HG02678 (cell line): Measurements from ENCODE around the gene MTX2.
"Not testable (repeated sequence)": the region's sequence is repeated elsewhere in the genome, so short reads cannot be mapped to it uniquely, and the experiment has no call there.

Experiments
- ATAC-seq: cut with Tn5 transposase; IDR thresholded peaks from one replicate; pipeline ENCODE4 v1.9.1; 2021; ENCODE audit warnings: mild to moderate bottlenecking, moderate library complexity; ENCODE audit not compliant: unreplicated experiment

The MTX2 gene

DNA sequence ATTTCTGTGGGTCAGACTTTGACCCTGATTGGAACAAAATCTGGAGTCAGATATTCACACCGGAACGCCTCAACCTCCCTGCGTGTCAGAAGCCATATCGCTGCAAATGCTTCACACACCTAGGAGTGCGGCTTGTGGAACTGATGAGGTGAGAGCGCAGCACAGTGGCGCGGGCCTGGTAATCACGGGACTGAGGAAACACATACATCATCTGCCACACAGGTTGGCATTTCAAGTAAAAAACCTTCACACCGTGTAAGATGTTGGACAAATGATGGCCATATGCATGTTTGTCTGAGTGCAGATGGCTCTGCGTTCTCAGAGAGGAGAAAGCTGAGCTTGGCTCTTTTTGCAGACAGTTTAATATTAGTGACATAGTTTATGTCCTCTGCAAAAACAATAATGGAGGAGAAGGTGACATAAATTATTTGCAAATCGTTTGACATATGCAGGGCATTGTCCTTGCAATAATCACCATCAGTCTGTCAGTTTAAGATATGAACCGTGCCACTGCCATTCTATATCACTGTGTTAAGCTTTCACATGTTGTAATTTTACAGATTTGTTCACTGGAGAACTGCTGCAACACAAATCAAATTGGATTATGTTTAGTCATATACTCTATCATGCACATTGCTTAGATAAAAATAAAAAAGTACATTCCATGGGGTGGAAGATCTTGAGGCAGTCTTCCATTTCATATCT lies 101.4 kb downstream of the MTX2 start:
- no peak for ATAC-seq

DNA sequence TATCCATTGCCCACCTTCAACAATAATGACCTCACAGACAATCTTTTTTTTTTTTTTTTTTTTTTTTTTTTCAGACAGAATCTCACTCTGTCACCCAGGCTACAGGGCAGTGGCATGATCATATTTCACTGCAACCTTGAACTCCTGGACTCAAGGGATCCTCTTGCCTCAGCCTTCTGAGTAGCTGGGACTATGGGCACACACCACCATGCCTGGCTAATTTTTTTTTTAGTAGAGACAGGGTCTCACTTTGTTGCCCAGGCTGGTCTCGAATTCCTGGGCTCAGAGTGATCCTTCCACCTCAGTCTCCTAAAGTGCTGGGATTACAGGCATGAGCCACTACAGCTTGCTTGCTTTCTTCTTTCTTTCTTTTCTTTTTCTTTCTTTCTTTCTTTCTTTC lies 103.9 kb downstream of the MTX2 start:
- not testable (repeated sequence) for ATAC-seq

DNA sequence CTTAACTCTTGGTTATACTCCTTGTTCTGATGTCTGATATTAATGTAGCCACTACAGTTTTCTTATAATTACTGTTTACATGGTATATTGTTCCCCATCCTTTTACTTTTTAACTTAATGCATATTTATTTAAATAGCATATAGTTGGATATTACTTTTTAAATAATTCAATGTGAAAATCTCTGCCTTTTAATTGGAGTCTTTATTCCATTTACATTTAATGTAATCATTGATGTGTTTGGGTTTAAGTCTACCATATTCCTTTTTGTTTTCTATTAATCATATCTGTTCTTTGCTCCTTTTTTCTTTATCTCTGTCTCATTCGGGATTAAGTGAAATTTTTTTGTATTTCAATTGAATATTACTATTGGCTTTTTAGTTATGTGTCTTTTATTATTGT lies 109.1 kb downstream of the MTX2 start:
- ATAC-seq, result no peak

DNA sequence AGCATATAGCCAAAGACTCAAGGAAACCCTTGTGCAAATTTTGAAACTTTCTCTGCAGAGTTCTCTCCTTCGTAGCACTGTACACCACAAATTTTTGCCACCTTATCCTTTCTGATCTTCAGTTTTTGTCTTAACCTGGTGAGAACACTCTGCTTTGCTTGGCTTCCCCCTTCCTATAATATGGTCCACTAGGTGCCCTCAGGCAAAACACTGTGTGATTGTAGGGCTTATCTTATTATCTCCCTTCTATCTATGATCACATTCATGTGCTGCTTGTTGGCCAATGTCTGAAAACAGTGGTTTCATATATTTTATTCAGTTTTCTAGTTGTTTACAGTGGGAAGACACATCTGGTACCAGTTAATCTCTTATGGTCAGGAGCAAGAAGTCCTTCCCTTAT lies 111.1 kb downstream of the MTX2 start:
- ATAC-seq, result no peak

DNA sequence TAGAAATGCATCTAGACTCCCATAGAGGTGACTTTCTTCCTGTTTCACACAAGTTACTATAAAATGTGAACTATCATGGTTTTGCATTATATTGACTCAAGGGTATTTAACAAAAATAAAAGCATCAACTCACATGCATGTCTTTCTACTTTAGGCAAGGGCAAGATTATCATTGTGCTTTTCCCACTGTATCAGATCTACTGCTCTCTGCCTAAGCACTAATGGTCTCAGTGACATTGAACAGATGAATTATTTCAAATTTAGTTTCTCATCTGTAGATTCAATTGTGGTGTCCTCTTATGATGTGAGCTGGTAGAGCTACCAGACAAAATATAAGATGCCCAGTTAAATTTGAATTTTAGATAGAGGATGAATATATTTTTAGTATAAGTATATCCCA lies 113.9 kb downstream of the MTX2 start:
- ATAC-seq, result no peak

DNA sequence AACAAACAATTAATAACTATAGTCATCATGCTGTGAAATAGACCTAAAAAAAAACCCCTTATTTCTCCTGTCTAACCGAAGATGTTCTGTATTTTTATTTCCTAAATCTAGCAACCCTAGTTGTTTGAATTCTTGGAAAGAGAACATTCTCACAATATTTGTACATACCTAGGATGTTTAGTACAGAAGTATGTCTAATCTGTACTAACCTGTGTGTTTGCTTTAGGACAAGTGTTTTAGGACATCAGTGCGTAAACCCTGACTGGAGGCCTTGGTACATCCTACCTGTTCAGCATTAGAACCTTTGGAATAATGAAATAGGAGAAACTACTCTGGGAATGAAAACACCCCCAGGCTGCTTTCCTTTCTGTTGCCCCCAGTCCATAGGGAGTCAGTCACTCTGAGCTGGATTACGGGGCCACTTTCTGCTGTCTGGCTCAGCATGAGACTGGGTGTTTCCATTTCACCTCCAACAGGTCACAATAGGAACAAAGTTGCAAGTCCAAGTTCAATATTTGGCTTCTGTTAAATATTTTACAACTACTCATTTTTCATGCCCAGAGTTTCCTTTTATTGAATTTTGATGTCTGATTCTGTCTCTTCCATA lies 114.7 kb downstream of the MTX2 start:
- no peak for ATAC-seq

DNA sequence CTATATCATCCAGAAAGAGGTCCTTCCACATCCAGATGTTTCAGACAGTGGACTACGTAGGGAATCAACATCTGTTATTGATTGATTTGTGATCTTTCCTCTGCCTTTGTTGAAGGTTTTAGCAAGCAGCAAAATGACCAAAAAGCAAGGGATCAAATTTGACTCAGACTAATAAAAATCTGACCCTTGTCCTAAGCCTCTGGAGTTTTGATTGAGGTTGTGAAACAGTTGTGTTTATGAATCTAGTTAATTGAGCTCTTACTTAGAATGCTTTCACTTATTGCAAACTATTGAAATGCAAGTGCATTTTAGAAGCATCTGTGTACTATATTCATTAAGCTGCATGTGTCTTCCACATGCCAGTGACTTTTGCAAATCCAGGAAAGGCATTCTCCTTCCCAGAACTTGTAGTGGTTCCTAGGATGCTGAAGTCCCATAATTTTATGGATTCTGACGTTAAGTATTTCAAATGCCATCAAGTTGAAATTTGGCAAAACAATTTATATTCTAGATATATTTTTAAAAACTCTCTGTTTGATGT lies 116.0 kb downstream of the MTX2 start:
- ATAC-seq, result no peak

DNA sequence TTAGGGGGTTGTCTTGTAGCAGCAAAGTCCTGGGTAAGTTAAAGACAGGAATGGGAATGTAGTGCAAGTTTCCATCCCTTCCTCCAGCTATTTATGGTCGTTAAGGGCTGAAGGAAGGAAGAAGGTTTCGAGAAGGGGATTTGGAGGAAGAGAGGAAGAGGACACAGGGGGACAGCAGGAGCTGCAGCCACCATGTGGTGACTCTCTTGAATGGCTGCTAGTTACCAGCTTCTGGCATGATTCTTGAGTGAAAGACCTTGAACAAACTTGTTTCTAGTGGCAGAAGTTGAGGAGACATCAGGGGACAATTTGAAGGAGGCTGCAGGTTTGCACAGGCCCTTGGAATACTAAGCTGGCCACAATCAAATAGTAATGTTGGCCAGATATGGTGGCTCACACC lies 116.6 kb downstream of the MTX2 start:
- ATAC-seq, result no peak
